ENCODE data around the gene DAB1. TPM values are rescaled to one million over a fixed set of nuclear protein-coding genes. Genes with fewer than 3 reads are reported as not detected.

Gene DAB1
- polyA plus RNA-seq, 4 donors, result 3.0 to 77.0 (median 24.3) TPM

DNA sequence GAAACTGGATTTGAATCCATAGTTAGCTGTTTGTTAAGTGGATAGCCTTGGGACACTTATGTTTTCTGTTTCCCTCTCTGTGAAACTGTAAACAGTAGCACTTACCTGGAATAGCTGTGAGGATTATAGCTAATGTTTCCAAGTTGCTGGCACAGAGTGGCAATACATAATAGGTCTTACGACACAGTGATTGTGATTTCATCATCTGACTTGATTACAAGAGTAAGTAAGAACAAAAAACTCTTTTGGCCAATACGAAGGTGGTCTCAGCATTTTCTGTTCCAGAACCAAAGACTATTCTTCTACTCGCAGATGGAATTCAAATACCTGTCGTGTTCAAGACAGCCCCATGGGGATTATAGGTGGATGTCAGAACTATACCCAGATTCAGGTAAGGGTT, 460.2 kb downstream of the DAB1 start:
- H3K9me3 ChIP-seq (ENCODE audit: control insufficient read depth in 2 of 2, insufficient read depth in 1 of 2, low read depth in 1 of 2, low read length in 1 of 2), result no peaks in the 10 kb centered on the region
- no peak overlapping the region for H3K27ac ChIP-seq (ENCODE audit: low read depth in 1 of 3, low read length in 2 of 3)
- no peak overlapping the region for H3K4me3 ChIP-seq (ENCODE audit: low read depth in 1 of 3, low read length in 3 of 3)
- H3K27me3 ChIP-seq (ENCODE audit: control insufficient read depth in 3 of 3, insufficient read depth in 3 of 3, low read length in 3 of 3), result no peaks in the 10 kb centered on the region
- peaks cover 0 to 29% (median 2%) of the 10 kb centered on the region in 3 donors for H3K4me1 ChIP-seq (ENCODE audit: control insufficient read depth in 3 of 3, insufficient read depth in 2 of 3, low read depth in 1 of 3, low read length in 2 of 3)
- no peak for DNase-seq
- H3K36me3 ChIP-seq (ENCODE audit: control insufficient read depth in 3 of 3, insufficient read depth in 2 of 3, low read depth in 1 of 3, low read length in 3 of 3), result no peaks in the 10 kb centered on the region
- no peak for FAIRE-seq
- WGBS, 3 donors, result 76 to 83% (median 77%) methylated on average over 4 of the region's 4 CpGs

DNA sequence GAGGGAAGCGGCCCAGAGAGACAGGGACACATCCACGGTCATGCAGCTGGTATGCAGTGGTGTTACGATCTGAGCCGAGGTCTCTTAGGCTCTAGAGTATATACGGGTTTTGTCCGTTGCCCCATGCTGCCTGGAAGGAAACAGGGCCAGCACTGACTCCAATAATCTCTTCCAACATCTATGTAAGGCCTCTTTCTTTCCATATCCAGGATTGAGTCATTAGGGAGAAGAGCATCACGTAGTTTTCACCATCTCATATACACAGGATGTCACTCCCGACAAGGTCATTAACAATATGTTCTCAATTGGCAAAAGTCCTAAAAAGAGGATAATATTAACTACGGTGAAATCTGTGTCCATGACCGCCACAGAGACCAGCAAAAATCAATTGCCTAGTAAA, 462.4 kb downstream of the DAB1 start:
- 83 to 90% (median 86%) methylated on average over 10 of the region's 10 CpGs for WGBS, 3 donors
- Histone ChIP-seq H3K27ac (ENCODE audit: low read depth in 1 of 3, low read length in 2 of 3) (no peak overlapping the region), H3K4me1 (ENCODE audit: control insufficient read depth in 3 of 3, insufficient read depth in 2 of 3, low read depth in 1 of 3, low read length in 2 of 3) (peaks cover 0 to 27% (median 2%) of the 10 kb centered on the region in 3 donors), H3K27me3 (ENCODE audit: control insufficient read depth in 3 of 3, insufficient read depth in 3 of 3, low read length in 3 of 3) (no peaks in the 10 kb centered on the region), H3K9me3 (ENCODE audit: control insufficient read depth in 2 of 2, insufficient read depth in 1 of 2, low read depth in 1 of 2, low read length in 1 of 2) (no peaks in the 10 kb centered on the region), H3K4me3 (ENCODE audit: low read depth in 1 of 3, low read length in 3 of 3) (no peak overlapping the region), H3K36me3 (ENCODE audit: control insufficient read depth in 3 of 3, insufficient read depth in 2 of 3, low read depth in 1 of 3, low read length in 3 of 3) (no peaks in the 10 kb centered on the region)
- DNase-seq (no peak), FAIRE-seq (no peak)

DNA sequence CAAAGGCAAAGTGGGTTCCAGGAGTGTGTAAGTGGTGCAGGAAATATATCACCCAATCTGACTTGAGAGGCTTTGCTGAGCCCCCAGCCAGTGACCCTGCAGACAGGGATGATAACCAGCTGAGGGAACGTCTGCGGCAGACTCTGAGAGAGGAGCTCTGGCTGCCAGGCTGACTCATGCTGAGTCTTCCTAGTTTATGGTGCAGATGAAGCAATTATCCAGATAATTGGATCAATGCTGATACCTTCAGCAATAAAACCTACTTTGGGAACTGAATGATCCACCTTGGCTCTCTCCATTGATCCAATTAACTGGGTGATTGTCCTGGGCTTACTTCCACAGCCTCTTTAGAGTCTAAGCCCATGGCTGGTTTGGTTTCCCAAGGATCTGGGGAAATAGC, 465.3 kb downstream of the DAB1 start:
- Histone ChIP-seq H3K4me3 (ENCODE audit: low read depth in 1 of 3, low read length in 3 of 3) (no peak overlapping the region), H3K4me1 (ENCODE audit: control insufficient read depth in 3 of 3, insufficient read depth in 2 of 3, low read depth in 1 of 3, low read length in 2 of 3) (peaks cover 0 to 17% (median 5%) of the 10 kb centered on the region in 3 donors), H3K36me3 (ENCODE audit: control insufficient read depth in 3 of 3, insufficient read depth in 2 of 3, low read depth in 1 of 3, low read length in 3 of 3) (no peaks in the 10 kb centered on the region), H3K27me3 (ENCODE audit: control insufficient read depth in 3 of 3, insufficient read depth in 3 of 3, low read length in 3 of 3) (no peaks in the 10 kb centered on the region), H3K9me3 (ENCODE audit: control insufficient read depth in 2 of 2, insufficient read depth in 1 of 2, low read depth in 1 of 2, low read length in 1 of 2) (no peaks in the 10 kb centered on the region), H3K27ac (ENCODE audit: low read depth in 1 of 3, low read length in 2 of 3) (peak overlapping the region in 1 of 3 donors; percentile 54)
- peak; percentile 67 to 82 for DNase-seq
- 3 to 43% (median 33%) methylated on average over 2 of the region's 2 CpGs for WGBS, 3 donors
- FAIRE-seq, result no peak

DNA sequence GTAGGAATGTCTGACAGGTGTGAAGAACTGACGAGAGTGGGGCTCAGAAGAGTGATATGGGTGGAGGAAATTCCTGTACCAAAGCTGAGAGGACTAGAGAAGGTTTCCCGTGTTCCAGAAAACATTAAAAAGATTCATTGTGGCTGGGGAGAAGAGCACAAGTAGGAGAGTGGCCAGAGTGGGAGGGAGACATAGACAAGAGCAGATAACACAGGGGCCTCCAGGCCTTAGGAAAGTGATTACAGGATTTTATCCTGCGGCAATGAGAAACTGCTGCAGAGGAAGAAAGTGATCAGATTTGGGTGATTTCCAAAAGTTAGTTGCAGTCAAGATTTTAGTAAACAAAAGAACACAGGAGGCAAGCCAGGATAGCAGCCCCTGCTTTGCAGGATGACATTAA, 465.9 kb downstream of the DAB1 start:
- H3K4me3 ChIP-seq (ENCODE audit: low read depth in 1 of 3, low read length in 3 of 3), result no peak overlapping the region
- WGBS, 3 donors, result 15 to 37% (median 34%) methylated on average over 3 of the region's 3 CpGs
- no peaks in the 10 kb centered on the region for H3K36me3 ChIP-seq (ENCODE audit: control insufficient read depth in 3 of 3, insufficient read depth in 2 of 3, low read depth in 1 of 3, low read length in 3 of 3)
- no peaks in the 10 kb centered on the region for H3K27me3 ChIP-seq (ENCODE audit: control insufficient read depth in 3 of 3, insufficient read depth in 3 of 3, low read length in 3 of 3)
- FAIRE-seq (no peak), DNase-seq (peak in 1 of 2 donors; percentile 14)
- H3K9me3 ChIP-seq (ENCODE audit: control insufficient read depth in 2 of 2, insufficient read depth in 1 of 2, low read depth in 1 of 2, low read length in 1 of 2), result no peaks in the 10 kb centered on the region
- H3K4me1 ChIP-seq (ENCODE audit: control insufficient read depth in 3 of 3, insufficient read depth in 2 of 3, low read depth in 1 of 3, low read length in 2 of 3), result peaks cover 0 to 17% (median 5%) of the 10 kb centered on the region in 3 donors
- no peak overlapping the region for H3K27ac ChIP-seq (ENCODE audit: low read depth in 1 of 3, low read length in 2 of 3)

DNA sequence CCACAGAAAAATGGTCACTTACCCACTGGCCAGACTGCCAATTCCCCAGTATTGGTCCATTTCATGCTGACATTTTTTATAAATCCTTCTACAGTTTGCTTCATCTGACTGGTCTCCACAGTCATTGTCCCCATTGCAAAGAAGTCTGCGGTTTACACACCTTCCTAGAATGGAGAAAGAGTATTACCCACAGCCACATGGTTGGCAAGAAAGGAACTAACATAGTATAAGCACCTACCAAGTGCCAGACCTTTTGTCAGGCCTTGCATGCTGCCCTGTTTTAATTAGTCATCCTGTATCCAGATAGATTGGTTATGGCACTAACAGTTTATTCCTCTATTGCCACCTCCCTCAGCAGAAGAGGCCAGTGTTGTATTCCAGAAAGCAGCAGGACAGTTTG, 469.2 kb downstream of the DAB1 start:
- no peak overlapping the region for H3K4me3 ChIP-seq (ENCODE audit: low read depth in 1 of 3, low read length in 3 of 3)
- no peak for FAIRE-seq
- peaks cover 0 to 24% (median 5%) of the 10 kb centered on the region in 3 donors for H3K4me1 ChIP-seq (ENCODE audit: control insufficient read depth in 3 of 3, insufficient read depth in 2 of 3, low read depth in 1 of 3, low read length in 2 of 3)
- no peaks in the 10 kb centered on the region for H3K9me3 ChIP-seq (ENCODE audit: control insufficient read depth in 2 of 2, insufficient read depth in 1 of 2, low read depth in 1 of 2, low read length in 1 of 2)
- DNase-seq, result peak in 1 of 2 donors; percentile 25
- H3K27ac ChIP-seq (ENCODE audit: low read depth in 1 of 3, low read length in 2 of 3), result no peak overlapping the region
- 85 to 87% (median 85%) methylated on average over 1 of the region's 1 CpG for WGBS, 3 donors
- H3K36me3 ChIP-seq (ENCODE audit: control insufficient read depth in 3 of 3, insufficient read depth in 2 of 3, low read depth in 1 of 3, low read length in 3 of 3), result no peaks in the 10 kb centered on the region
- H3K27me3 ChIP-seq (ENCODE audit: control insufficient read depth in 3 of 3, insufficient read depth in 3 of 3, low read length in 3 of 3), result no peaks in the 10 kb centered on the region

DNA sequence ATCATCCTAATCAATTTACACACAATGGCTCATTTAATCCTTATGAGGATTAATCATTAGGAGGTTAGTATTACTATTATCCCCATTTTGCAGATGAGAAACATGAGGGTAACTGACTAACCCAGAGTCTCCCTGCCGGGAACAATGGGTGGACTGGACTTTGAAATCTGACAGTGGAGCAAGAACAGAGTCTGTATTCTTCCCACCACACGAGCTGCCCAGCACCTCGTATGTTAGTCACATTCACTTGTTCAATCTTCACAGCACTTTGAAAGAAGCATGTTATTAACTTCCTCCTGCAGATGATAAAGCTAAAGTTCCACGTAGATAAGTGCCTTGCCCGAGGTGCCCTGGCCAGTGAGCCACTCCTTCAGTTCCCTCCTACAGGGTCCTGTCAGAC, 470.5 kb downstream of the DAB1 start:
- 7 to 45% (median 12%) methylated on average over 5 of the region's 5 CpGs for WGBS, 3 donors

DNA sequence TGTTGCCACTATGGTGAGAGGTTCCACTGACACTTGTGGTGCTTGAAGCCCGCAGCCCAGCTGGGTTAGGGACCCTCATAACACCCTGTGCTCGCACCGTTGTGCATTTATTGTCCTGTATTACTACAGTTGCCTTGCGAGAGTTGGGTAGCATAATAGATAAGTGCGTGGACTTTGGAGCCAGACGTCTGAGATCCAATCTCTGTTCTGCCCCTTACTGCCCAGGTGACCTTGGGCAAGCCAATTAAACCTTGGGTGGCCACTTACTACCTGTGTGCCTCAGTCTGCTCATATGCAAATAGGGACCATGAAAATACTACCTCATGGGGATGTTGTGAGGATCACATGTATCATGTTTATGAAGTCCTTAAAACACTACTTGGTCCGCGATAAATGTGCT, 471.4 kb downstream of the DAB1 start:
- FAIRE-seq (no peak), DNase-seq (peak; percentile 45 to 71)
- H3K4me1 ChIP-seq (ENCODE audit: control insufficient read depth in 3 of 3, insufficient read depth in 2 of 3, low read depth in 1 of 3, low read length in 2 of 3), result peaks cover 0 to 7% (median 5%) of the 10 kb centered on the region in 3 donors
- no peaks in the 10 kb centered on the region for H3K9me3 ChIP-seq (ENCODE audit: control insufficient read depth in 2 of 2, insufficient read depth in 1 of 2, low read depth in 1 of 2, low read length in 1 of 2)
- H3K36me3 ChIP-seq (ENCODE audit: control insufficient read depth in 3 of 3, insufficient read depth in 2 of 3, low read depth in 1 of 3, low read length in 3 of 3), result no peaks in the 10 kb centered on the region
- no peak overlapping the region for H3K4me3 ChIP-seq (ENCODE audit: low read depth in 1 of 3, low read length in 3 of 3)
- no peaks in the 10 kb centered on the region for H3K27me3 ChIP-seq (ENCODE audit: control insufficient read depth in 3 of 3, insufficient read depth in 3 of 3, low read length in 3 of 3)
- H3K27ac ChIP-seq (ENCODE audit: low read depth in 1 of 3, low read length in 2 of 3), result no peak overlapping the region
- WGBS, 3 donors, result 35 to 74% (median 56%) methylated on average over 8 of the region's 8 CpGs

More for the DNA sequence above, 470.5 kb downstream of the DAB1 start:
- no peaks in the 10 kb centered on the region for H3K27me3 ChIP-seq (ENCODE audit: control insufficient read depth in 3 of 3, insufficient read depth in 3 of 3, low read length in 3 of 3)
- peak overlapping the region in 1 of 3 donors; percentile 34 for H3K27ac ChIP-seq (ENCODE audit: low read depth in 1 of 3, low read length in 2 of 3)
- H3K4me1 ChIP-seq (ENCODE audit: control insufficient read depth in 3 of 3, insufficient read depth in 2 of 3, low read depth in 1 of 3, low read length in 2 of 3), result peaks cover 0 to 16% (median 5%) of the 10 kb centered on the region in 3 donors
- DNase-seq, result peak; percentile 28 to 79
- no peaks in the 10 kb centered on the region for H3K36me3 ChIP-seq (ENCODE audit: control insufficient read depth in 3 of 3, insufficient read depth in 2 of 3, low read depth in 1 of 3, low read length in 3 of 3)
- no peak for FAIRE-seq
- no peaks in the 10 kb centered on the region for H3K9me3 ChIP-seq (ENCODE audit: control insufficient read depth in 2 of 2, insufficient read depth in 1 of 2, low read depth in 1 of 2, low read length in 1 of 2)
- H3K4me3 ChIP-seq (ENCODE audit: low read depth in 1 of 3, low read length in 3 of 3), result no peak overlapping the region

DNA sequence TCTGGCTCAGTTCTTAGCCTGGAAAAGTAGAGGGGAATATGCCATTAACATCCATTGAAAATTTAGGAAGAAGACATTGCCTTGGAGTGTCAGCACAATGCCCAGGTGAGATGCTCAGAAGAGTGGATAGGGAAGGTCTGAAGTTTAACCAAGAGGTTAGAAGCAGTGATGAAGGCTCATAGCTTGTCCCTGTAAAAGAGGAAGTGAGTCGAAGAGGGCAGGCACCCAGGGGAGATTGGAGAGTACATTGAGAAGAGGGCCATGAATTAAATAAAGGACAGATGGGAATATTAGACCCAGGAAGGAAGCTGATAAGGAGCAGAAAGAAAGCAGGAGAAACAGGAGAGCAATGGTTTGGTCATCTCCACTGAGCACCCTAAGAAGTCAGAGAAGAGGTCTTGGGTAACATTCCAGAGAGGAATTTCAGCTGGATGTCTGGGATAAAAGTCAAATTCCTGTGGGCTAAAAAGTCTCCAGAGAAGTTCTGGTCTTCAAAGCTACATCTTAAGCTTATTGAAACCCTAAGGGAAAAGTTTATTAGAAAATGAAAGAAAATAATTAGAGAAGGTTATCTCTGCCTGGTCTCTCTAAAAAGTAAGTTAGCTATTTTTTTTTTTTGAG, 475.3 kb downstream of the DAB1 start:
- Histone ChIP-seq H3K4me1 (ENCODE audit: control insufficient read depth in 3 of 3, insufficient read depth in 2 of 3, low read depth in 1 of 3, low read length in 2 of 3) (peaks cover 0 to 6% (median 0%) of the 10 kb centered on the region in 3 donors), H3K9me3 (ENCODE audit: control insufficient read depth in 2 of 2, insufficient read depth in 1 of 2, low read depth in 1 of 2, low read length in 1 of 2) (no peaks in the 10 kb centered on the region), H3K27ac (ENCODE audit: low read depth in 1 of 3, low read length in 2 of 3) (no peak overlapping the region), H3K27me3 (ENCODE audit: control insufficient read depth in 3 of 3, insufficient read depth in 3 of 3, low read length in 3 of 3) (no peaks in the 10 kb centered on the region), H3K36me3 (ENCODE audit: control insufficient read depth in 3 of 3, insufficient read depth in 2 of 3, low read depth in 1 of 3, low read length in 3 of 3) (no peaks in the 10 kb centered on the region), H3K4me3 (ENCODE audit: low read depth in 1 of 3, low read length in 3 of 3) (no peak overlapping the region)
- WGBS, 3 donors, result 60 to 88% (median 64%) methylated on average over 1 of the region's 1 CpG
- no peak for DNase-seq
- FAIRE-seq, result no peak

Measured in small intestine (tissue), 7 donors.